GM21528 (cell line): Measurements from ENCODE around the gene CLCN1.
A peak's percentile ranks its signal among the peaks of the same experiment; 100 is the strongest.

ENCODE experiments used
- ATAC-seq: cut with Tn5 transposase; IDR thresholded peaks from one replicate; pipeline ENCODE4 v1.9.1; 2021; ENCODE audit warnings: mild to moderate bottlenecking, moderate library complexity; ENCODE audit not compliant: unreplicated experiment, low FRiP score

Gene CLCN1

DNA sequence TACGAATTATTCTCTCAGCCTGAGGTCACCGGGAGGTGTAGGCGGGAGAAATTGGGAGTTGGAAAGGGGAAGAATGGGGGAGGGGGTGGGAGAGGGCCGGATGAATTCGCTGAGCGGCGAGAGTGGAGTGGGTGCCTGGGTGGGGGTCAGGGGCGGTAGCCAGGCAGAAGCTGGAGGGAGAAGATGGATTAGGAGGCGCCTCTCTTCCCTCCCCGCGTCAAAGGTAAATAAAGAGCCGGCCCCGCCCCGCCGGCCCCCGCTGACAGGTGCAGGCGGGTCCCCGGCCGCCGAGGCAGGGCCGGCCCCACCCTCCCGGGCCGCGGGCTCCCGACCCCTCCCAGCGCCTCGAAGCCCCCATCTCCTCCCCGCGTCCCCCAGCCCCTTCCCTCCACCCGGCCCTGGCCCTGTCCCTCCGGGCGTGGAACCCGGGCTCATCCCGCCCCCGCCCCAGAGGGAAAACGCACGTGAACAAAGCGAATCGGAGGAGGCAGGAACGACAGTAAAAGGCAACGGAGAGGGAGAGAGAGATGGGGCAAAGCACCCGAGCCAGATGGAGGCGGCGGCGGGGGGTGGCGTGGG lies 45.7 kb downstream of the CLCN1 start:
- no peak for ATAC-seq

DNA sequence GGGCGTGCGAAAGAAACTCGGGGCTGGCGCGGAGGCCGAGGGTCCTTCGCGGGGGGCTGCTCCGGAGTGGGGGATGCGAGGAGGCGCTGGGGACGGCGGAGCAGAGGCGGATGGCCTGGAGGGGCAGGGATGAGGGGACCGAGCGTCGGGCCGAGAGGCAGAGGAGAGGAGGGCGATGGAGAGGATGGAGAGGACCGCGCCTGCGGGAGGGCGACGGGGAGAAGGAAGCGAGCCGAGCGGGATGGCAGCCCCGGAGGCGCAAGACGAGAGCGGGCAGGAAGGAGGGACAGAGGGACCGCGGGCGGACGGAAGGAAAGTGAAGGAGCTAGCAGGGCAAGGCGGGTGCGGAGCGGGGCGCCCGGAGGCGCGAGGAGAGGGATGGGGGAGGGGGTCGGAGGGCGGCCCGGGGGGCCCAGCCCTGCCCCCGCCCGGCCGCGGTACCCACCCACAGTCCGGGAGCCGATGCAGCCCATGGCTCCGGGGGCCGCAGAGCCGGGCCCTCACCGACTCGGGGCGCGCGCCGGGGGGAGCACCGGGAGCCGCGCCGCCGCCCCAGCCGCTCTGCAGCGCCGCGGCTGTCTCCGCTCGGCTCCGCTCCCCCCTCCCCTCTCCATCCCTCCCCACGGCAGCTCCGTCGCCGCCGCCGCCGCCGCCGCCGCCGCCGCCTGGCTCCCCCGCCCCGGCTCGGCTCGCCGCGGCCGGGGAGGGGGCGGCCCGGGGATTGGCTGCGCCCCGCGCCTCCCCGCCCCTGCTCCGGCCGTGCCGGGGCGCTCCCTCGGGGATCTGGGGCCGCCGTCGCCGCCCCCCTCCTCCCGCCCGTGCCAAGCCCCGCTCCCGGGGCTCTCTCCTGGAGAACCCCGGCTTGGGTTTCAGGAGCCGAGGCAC lies 46.5 kb downstream of the CLCN1 start, which contains the start of gene FAM131B:
Gene FAM131B, minus strand, starts transcription at position 583 of the 885 bp plus-strand sequence. Its CDS starts 110 bp downstream, at position 473.
- ATAC-seq, result no peak

DNA sequence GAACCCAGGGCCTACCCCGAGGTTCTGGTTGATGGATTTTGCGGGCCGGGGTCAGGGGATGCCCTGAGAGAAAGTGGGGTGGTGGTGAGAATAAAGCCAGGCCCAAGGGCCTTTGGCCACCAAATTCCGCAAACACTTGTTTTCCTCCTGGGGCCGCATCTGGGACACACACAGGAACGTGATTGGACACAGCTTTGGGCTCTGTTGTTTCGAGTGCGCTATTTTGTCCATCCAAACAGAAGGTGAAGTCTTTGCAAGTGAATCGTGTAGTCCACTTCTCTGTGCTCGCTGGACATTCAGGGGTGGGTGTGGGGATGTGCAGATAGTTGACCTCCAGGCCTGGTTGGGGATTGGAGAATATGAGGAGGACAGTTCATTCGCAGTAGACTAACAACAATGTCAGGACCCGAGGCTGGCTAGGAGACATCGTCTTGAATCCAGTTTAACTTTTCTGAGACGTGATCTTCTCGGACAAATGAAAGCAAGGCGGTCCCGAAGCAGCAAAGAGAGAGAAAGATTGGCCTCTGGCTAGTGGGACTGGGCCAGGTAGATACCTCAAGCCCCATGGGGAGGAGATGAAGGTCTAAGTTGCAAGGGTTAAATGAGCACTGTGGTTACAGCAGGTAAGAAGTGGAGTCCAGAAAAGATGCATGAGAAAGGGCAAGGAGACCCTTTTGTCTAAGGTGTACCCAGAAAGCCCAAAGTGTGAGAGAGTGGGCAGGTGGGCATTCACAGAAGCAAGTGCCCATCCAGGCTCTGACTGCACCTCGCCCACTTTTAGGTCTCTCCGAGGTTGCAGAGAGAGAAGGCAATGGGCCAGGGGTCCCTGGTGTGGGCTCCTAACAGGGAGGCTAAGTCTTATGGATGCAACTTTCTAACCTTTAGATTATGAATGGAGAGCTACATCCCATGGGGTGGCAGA lies 47.4 kb downstream of the CLCN1 start:
- no peak for ATAC-seq

DNA sequence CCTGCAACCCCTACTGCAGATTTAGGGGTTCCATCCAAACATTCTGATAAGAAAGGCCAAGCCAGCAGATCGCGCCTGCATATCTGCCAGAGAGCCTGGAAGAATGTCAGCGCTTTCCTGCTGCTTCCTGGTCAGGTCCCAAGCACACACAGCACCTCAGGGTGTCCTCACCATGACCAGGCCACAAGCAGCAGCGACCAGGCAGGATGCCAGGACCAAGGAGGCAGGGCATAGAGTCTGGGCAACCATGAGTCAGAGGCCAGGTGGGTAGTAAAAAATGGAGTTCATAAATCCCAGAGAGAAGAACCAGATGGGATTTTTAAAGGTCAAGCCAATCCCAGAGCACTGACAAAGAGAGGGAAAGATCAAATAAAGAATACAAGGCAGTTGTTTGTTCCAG lies 52.1 kb downstream of the CLCN1 start:
- no peak for ATAC-seq

DNA sequence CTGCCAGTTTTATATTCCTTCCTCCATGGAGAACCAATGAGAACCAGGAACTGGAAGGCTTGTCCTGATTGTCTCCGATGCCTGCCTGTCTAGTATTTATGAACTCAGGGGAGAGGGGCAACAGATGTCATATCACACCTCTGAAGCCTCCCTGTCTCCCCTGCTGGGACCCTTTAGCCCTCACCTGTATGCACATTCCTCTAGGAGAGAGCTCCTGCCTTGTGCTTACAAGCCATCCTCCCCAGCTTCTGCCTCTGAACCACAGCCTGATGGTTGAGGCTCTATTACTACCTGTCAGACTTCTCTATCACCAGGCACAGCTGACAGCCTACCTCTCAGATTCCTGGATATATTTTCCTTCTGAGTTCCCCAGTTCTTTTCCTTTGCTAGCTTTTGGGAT lies 52.5 kb downstream of the CLCN1 start:
- no peak for ATAC-seq

DNA sequence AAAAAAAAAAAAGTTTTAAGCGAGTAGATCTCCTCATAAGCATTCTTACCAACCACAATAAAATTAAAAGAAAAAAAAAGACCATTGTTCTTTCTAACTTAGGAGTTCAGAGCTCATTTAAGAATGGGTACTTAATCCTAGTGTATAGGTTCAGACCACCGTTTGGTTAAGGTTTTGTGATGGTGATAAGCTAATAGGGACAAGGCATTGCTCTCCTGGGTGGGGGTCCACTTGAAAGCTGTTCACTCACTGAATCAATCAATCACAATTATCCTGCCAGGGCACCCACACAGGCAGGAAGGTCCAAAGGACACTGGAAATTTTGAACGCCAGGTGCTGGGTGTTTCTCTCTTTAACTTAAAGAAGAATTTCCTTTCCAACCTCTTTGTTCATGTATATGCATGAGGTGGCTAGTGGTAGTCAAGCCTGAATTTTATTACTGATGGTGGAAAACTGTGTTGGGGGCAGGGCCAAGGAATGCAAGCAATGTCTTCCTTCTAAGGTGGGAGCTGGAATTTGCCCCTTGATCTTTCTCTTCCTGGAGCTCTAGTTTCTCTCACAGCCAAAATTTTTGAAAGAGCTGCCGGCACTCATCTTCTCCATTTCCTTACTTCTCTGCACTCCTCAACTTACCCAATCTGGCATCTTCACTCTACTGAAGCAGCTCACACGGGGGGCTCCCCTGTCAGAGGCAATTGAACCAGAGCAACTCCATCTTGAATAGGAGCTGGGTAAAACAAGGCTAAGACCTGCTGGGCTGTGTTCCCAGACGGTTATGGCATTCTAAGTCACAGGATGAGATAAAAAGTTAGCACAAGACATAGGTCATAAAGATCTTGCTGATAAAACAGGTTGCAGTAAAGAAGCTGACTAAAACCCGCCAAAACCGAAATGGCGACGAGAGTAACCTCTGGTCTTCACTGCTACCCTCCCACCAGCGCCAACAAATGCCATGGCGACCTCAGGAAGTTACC lies 54.1 kb downstream of the CLCN1 start:
- no peak for ATAC-seq

DNA sequence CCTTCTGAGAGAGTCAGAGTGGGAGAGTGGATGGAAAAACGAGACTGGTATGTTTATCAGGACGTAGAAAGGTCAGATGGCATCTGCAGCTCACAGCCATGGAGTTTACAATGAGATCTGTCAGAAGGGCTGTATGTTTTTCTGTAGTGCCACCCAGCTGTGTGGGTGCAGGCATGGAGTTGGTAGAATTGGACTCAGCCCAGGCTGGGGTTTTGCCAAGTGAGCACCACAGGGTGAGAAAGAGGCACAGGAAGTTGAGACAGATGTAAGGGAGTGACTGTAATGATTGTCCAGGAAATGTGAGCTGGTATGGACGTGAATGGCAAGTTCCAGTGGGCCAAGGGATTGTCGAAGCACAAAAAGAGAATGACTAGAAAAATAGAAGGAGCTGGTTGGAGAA lies 56.2 kb downstream of the CLCN1 start:
- no peak for ATAC-seq

DNA sequence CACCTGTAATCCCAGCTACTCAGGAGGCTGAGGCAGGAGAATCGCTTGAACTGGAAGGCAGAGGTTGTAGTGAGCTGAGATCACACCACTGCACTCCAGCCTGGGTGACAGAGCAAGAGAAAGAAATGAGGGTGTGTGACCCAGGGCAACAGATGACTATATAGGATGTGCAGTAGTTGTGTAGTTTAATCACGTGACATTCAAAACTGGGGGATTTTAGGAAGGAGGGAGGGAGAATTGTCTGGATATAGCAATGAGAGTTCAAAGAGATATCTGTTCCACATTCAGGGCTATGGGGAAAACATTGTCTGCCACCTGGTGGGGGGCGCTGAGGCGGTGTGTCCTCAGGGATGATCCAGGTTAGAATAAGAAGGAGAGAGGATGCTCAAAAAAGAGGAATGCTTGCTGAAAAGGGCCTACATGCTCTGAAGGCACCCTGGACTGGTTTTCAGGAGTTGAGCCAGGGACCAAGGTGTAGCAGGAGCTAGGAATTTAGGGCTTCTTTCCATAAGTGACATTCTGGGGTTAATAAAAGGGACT lies 57.4 kb downstream of the CLCN1 start:
- ATAC-seq, result no peak

DNA sequence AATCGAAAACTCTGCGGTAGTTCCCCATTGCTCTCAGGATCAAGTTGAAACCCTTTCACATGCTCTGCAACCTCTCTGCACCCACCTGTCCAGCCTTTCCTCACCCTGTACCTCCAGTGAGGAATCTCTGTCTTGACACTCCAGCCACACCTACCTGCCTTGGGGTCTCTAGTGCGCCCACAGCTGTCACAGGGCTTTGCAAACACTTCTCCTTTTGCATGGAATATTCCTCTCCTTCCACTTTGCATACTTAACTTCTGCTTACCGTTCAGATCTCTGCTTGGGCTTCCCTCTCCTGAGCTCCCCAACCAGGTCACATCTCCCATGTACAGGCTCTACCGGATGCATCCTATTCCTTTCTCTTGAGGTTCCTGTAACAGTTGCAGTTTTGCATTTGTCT lies 58.6 kb downstream of the CLCN1 start:
- no peak for ATAC-seq

DNA sequence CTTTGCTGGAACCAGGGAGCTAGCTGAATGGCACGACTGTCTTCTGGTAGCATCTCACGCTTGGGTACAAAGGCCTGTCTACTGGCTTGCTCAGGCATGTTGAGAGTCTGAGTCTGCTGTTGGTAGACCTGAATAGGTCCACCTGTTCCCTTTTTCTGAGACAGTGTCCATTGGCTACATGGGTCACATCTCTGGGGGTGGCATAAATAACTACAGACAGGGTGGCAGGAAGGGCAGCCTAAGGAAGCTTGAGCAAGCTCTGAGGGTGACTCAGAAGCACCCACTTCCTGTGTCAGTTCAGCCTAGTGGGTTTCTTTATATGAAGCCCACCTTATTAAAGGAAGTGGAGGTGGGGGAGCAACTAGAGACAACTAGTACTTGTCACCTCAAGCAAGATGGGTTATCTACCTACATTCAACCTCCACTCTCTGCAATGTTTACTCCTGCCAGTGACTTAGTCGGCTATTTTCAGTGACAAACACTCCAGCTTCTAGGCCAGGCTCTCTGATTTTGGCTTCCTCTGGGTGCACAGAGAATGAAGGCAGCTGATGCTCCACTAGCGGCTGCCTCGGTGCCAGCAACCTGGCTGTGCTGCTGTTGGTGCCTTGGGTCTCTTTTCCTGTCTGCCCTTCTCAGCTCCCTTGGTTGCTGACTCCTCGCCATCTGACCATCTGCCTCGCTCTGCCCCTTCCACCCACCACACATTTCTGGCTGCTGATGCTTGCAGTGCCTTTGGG lies 59.6 kb downstream of the CLCN1 start:
- no peak for ATAC-seq

DNA sequence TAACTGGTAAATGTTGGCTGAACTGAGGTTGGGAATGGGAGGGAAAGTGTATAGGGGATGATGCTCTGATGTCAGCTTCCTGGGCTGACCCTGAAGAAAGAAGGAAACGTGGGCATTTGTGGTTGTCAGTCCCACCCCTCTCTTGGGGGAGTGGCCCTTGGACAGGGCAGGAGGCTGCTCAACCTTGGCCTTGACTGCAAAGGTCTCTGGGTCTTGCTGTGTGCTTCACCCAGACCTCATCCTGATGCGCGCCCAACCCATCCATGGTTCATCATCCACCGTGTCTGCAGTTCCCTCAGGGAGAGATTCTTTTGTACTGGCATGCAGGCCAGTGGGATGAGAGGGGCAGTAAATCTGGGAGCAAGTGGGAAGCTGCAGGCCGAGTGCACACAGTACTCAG lies 60.5 kb downstream of the CLCN1 start:
- no peak for ATAC-seq

DNA sequence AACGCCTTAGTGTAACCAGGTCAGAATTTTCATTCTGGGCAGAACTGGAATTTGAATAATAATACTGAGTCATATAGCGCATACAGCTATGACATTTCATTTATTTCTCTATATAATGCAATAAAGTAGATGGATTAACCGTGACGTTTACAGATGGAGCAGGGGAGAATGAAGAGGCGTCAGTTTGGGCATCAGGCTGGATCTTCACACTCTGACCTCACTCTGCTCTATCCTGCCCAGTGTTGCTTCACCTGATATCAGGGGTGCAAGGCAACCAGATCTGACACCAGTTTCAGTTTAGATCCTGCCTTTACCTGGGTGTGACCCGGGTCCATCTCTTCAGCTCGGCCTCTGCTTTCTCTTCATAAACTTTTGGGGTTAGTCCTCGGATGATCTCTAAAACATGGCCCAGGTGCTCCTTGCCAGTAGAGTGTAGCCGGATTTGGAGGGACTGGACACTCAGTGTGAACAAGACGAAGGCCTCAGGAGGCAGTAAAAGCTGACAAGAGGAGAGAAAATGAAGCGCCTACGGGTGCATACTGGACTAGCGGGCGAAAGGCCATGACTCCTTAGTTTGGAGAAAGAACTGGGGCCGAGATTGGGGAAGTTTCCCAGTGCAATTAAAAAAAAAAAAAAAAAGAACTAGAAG lies 63.8 kb downstream of the CLCN1 start:
- ATAC-seq, result peak; percentile 4

DNA sequence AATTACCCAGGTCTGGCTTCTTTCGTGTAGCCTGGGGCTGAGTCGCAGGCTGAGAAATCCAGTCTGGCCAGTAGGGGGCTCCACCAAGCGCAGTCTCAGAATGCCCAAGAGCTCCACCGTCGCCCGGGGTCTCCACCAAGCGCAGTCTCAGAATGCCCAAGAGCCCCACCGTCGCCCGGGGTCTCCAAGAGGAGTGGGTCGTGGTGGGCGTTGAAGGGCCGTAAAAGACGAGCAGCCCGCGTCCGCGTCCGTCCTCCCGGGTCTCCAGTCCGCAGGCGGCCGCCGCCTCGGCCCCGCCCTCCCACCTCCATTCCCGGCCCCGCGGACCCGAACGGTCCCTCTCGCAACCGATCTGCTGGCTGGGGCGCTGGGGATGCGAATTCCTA lies 64.3 kb downstream of the CLCN1 start:
- ATAC-seq, result peak; percentile 65

DNA sequence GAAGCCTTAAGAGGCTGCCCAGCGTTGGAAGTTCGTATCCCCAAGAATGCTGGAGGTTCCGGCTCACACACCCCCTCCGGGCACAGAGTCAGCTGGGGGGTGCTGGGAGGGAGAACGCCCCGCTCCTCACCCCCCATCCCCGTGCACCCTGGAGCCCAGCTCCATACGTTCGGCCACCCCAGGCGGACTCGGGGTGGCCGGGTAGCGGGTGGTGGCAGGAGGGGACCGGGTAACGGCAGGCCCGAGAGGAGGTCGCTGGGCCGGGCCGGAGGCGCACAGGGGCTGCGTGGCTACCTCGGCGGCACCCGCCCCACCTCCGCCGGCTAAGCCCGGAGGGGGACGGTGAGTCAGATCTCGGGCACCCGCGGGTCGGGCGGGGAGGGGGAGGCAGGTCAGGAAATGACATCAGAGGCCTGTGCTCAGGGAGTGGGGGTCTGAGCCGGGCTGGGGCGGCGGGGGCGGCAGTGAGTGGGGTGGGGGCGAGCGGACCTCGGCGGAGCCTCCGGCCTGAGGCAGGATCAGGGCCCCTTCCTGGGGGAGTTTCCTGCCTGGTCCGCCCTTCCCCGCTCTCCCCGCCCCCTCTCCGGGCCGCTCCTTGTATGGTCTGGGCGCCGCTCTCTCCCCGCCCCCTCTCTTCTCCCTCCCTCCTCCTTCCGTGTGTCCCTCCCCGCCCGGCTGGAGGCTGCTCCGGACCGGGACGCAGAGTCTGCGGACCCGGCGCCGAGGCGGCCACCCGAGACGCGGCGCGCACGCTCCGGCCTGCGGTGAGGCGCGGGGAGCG lies 64.9 kb downstream of the CLCN1 start, which contains the start of gene ZYX:
Gene ZYX, plus strand, starts transcription at position 700 of the 781 bp plus-strand sequence. CDS start 227 bp downstream, outside the sequence.
- ATAC-seq, result peak; percentile 81

DNA sequence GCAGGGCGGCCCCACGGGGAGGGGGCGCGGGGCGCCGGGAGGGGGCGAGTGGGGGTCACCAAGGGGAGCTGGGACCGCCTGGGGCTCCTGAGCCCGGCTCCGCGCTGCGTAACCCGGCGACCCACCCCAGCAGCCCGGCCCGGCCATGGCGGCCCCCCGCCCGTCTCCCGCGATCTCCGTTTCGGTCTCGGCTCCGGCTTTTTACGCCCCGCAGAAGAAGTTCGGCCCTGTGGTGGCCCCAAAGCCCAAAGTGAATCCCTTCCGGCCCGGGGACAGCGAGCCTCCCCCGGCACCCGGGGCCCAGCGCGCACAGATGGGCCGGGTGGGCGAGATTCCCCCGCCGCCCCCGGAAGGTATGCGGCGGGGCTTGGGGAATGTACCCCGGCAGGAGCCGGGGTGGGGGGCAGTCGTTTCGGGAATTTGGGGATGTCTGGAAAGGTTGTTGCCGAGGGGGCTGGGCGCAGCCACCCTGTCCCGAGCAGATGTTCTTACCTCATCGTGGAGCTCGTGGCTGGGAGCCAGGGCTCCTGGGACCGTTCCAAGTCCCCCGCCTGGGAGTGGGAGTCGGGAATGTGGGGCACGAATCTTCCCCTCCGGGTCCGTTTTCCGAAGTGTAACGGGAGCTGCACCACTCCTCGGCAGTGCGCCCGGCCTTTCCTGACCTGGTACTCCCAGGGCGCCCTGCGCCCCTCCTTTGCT lies 65.7 kb downstream of the CLCN1 start:
- peak; percentile 14 for ATAC-seq

DNA sequence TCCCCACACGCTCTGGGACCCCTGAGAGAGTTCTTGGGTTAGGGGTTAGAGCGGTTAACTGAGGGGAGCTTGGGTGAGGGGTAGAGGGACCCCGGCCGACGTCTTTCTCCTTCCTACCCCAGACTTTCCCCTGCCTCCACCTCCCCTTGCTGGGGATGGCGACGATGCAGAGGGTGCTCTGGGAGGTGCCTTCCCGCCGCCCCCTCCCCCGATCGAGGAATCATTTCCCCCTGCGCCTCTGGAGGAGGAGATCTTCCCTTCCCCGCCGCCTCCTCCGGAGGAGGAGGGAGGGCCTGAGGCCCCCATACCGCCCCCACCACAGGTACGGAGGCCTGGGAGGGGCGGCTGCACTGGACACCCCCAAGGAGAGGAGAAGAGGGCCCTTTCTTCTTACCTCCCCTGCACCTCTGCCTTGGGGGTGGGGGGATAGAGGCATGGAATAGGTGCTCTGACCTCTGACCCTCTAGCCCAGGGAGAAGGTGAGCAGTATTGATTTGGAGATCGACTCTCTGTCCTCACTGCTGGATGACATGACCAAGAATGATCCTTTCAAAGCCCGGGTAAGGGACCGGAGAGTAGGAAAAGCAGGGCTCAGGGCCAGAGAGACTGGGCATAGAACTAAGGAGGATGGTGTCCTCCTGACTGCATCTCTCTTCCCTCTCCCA lies 66.3 kb downstream of the CLCN1 start:
- no peak for ATAC-seq
